Immature natural killer cell (primary cell): ENCODE measurements around the gene OR8B3. TPM values are rescaled to one million over a fixed set of nuclear protein-coding genes. Genes with fewer than 3 reads are reported as not detected.
"Not testable (repeated sequence)": the region's sequence is repeated elsewhere in the genome, so short reads cannot be mapped to it uniquely, and the experiment has no call there.

ENCODE experiments used
- DNase-seq, 3 donors: peaks; one replicate each; pipeline ENCODE4 v3.0.0; 2022; ENCODE audit warnings: mixed read lengths in 1 of 3
- H3K27ac Mint-ChIP-seq, 6 donors: one replicate each; pipeline ENCODE4 v1.8.0; 2020; ENCODE audit warnings: mixed read lengths in 6 of 6, mild to moderate bottlenecking in 5 of 6, inconsistent platforms in 4 of 6, moderate library complexity in 3 of 6
- H3K27me3 Mint-ChIP-seq, 3 donors: one replicate each; pipeline ENCODE4 v1.8.0; 2020 to 2021; ENCODE audit warnings: low read depth in 3 of 3, mild to moderate bottlenecking in 3 of 3, mixed read lengths in 3 of 3, moderate library complexity in 3 of 3, inconsistent platforms in 1 of 3
- H3K36me3 Mint-ChIP-seq, 3 donors: one replicate each; pipeline ENCODE4 v1.8.0; 2020; ENCODE audit warnings: mixed read lengths in 3 of 3, inconsistent platforms in 2 of 3, mild to moderate bottlenecking in 2 of 3
- H3K4me1 Mint-ChIP-seq, 2 donors: one replicate each; pipeline ENCODE4 v1.8.0; 2020; ENCODE audit warnings: inconsistent platforms in 2 of 2, mild to moderate bottlenecking in 2 of 2, mixed read lengths in 2 of 2, moderate library complexity in 1 of 2
- H3K4me3 Mint-ChIP-seq, 5 donors: one replicate each; pipeline ENCODE4 v1.8.0; 2020; ENCODE audit warnings: mild to moderate bottlenecking in 5 of 5, mixed read lengths in 5 of 5, inconsistent platforms in 3 of 5, moderate library complexity in 3 of 5
- H3K9me3 Mint-ChIP-seq, 6 donors: one replicate each; pipeline ENCODE4 v1.8.0; 2020; ENCODE audit warnings: mild to moderate bottlenecking in 6 of 6, mixed read lengths in 6 of 6, inconsistent platforms in 4 of 6, moderate library complexity in 3 of 6
- polyA plus RNA-seq, 3 donors: library from polyadenylated mRNA; unstranded; fragments of 300-500 nt; fragmentation: Illumina TruSeq; gene quantifications; one replicate each; pipeline ENCODE4 v1.2.3, GENCODE V29; 2021

Gene OR8B3
- polyA plus RNA-seq, 3 donors from 2014 or later, result not detected

- no peaks in the 10 kb centered on the region for H3K27me3 Mint-ChIP-seq
- peaks cover 0 to 2% of the 10 kb centered on the region in 2 donors for H3K4me1 Mint-ChIP-seq
- no peak overlapping the region for H3K27ac Mint-ChIP-seq
- no peaks in the 10 kb centered on the region for H3K36me3 Mint-ChIP-seq
- no peak overlapping the region for H3K4me3 Mint-ChIP-seq
- no peaks in the 10 kb centered on the region for H3K9me3 Mint-ChIP-seq
- DNase-seq, result no peak
Observed at GRCh38 chr11:124405581-124405980, 6.8 kb upstream of the OR8B3 start.

- H3K4me3 Mint-ChIP-seq, H3K9me3 Mint-ChIP-seq, H3K27ac Mint-ChIP-seq, H3K27me3 Mint-ChIP-seq, H3K4me1 Mint-ChIP-seq, H3K36me3 Mint-ChIP-seq, DNase-seq: not testable (repeated sequence)
Observed at GRCh38 chr11:124403186-124403585, 4.4 kb upstream of the OR8B3 start.

GRCh38 chr11:124402326-124402922 lies 3.6 kb upstream of the OR8B3 start:
- no peak overlapping the region for H3K27ac Mint-ChIP-seq
- H3K4me1 Mint-ChIP-seq, result peaks cover 0 to 2% of the 10 kb centered on the region in 2 donors
- H3K4me3 Mint-ChIP-seq, result no peak overlapping the region
- no peaks in the 10 kb centered on the region for H3K27me3 Mint-ChIP-seq
- no peaks in the 10 kb centered on the region for H3K36me3 Mint-ChIP-seq
- DNase-seq, result peak in 2 of 3 donors; percentile 9 to 19
- H3K9me3 Mint-ChIP-seq, result no peaks in the 10 kb centered on the region

- not testable (repeated sequence) for DNase-seq, H3K4me3 Mint-ChIP-seq, H3K4me1 Mint-ChIP-seq
Observed at GRCh38 chr11:124396847-124397246, 2.0 kb downstream of the OR8B3 start.

GRCh38 chr11:124394408-124394807 lies 4.4 kb downstream of the OR8B3 start:
- Mint-ChIP-seq H3K27me3 (no peaks in the 10 kb centered on the region), H3K4me1 (no peaks in the 10 kb centered on the region), H3K27ac (no peak overlapping the region), H3K4me3 (no peak overlapping the region), H3K36me3 (no peaks in the 10 kb centered on the region), H3K9me3 (peaks cover 0 to 10% (median under 1%) of the 10 kb centered on the region in 6 donors)
- DNase-seq, result no peak

More at GRCh38 chr11:124396847-124397246, 2.0 kb downstream of the OR8B3 start:
- not testable (repeated sequence) for H3K27me3 Mint-ChIP-seq, H3K36me3 Mint-ChIP-seq, H3K9me3 Mint-ChIP-seq, H3K27ac Mint-ChIP-seq

- no peaks in the 10 kb centered on the region for H3K36me3 Mint-ChIP-seq
- peaks cover 0 to under 1% (median 0%) of the 10 kb centered on the region in 6 donors for H3K9me3 Mint-ChIP-seq
- no peak within 1 kb of the TSS for H3K4me3 Mint-ChIP-seq
- DNase-seq, result no peak
- H3K27me3 Mint-ChIP-seq, result peaks cover 0 to 9% (median 5%) of the 10 kb centered on the region in 3 donors
- no peaks in the 10 kb centered on the region for H3K4me1 Mint-ChIP-seq
- no peak within 1 kb of the TSS for H3K27ac Mint-ChIP-seq
Observed at GRCh38 chr11:124384399-124384798, 14.4 kb downstream of the OR8B3 start, which contains the start of gene OR8B2. OR8B2 (minus strand) TSS chr11:124384499; CDS start chr11:124383343, 1,156 bp downstream.

- DNase-seq, H3K4me3 Mint-ChIP-seq, H3K27me3 Mint-ChIP-seq, H3K4me1 Mint-ChIP-seq, H3K36me3 Mint-ChIP-seq, H3K27ac Mint-ChIP-seq, H3K9me3 Mint-ChIP-seq: not testable (repeated sequence)
Observed at GRCh38 chr11:124382857-124383256, 16.0 kb downstream of the OR8B3 start.

- Mint-ChIP-seq H3K36me3 (no peaks in the 10 kb centered on the region), H3K9me3 (no peaks in the 10 kb centered on the region), H3K27ac (no peak overlapping the region), H3K27me3 (peaks cover 0 to 8% (median 0%) of the 10 kb centered on the region in 3 donors), H3K4me1 (no peaks in the 10 kb centered on the region), H3K4me3 (no peak overlapping the region)
- no peak for DNase-seq
Observed at GRCh38 chr11:124380585-124380984, 18.2 kb downstream of the OR8B3 start.

GRCh38 chr11:124376280-124376679 lies 22.5 kb downstream of the OR8B3 start:
- no peak overlapping the region for H3K27ac Mint-ChIP-seq
- no peak overlapping the region for H3K4me3 Mint-ChIP-seq
- no peak for DNase-seq
- no peaks in the 10 kb centered on the region for H3K9me3 Mint-ChIP-seq
- no peaks in the 10 kb centered on the region for H3K4me1 Mint-ChIP-seq
- no peaks in the 10 kb centered on the region for H3K36me3 Mint-ChIP-seq
- peaks cover 0 to 2% (median 0%) of the 10 kb centered on the region in 3 donors for H3K27me3 Mint-ChIP-seq

- Mint-ChIP-seq H3K9me3 (no peaks in the 10 kb centered on the region), H3K27ac (no peak overlapping the region), H3K36me3 (no peaks in the 10 kb centered on the region), H3K4me1 (no peaks in the 10 kb centered on the region), H3K4me3 (no peak overlapping the region), H3K27me3 (peaks cover 3 to 7% (median 7%) of the 10 kb centered on the region in 3 donors)
- DNase-seq, result no peak
Observed at GRCh38 chr11:124359566-124359965, 39.3 kb downstream of the OR8B3 start.

GRCh38 chr11:124346311-124346955 lies 52.4 kb downstream of the OR8B3 start:
- no peak overlapping the region for H3K27ac Mint-ChIP-seq
- H3K27me3 Mint-ChIP-seq, result peaks cover 3 to 7% (median 6%) of the 10 kb centered on the region in 3 donors
- peaks cover 0 to 5% (median 0%) of the 10 kb centered on the region in 6 donors for H3K9me3 Mint-ChIP-seq
- no peaks in the 10 kb centered on the region for H3K36me3 Mint-ChIP-seq
- H3K4me3 Mint-ChIP-seq, result no peak overlapping the region
- no peaks in the 10 kb centered on the region for H3K4me1 Mint-ChIP-seq
- no peak for DNase-seq

Other genes with a start within 250 kb of the OR8B3 start
- gene OR10D3, start 215.7 kb downstream of the OR8B3 start, polyA plus RNA-seq, result not detected
- not detected for gene OR8G1, start 157.9 kb downstream of the OR8B3 start, polyA plus RNA-seq
- gene OR8G5, start 142.6 kb downstream of the OR8B3 start, polyA plus RNA-seq, result not detected
- gene OR8D1, start 85.1 kb downstream of the OR8B3 start, polyA plus RNA-seq, result not detected
- gene OR8D2, start 78.8 kb downstream of the OR8B3 start, polyA plus RNA-seq, result not detected
- not detected for gene OR8B2, start 14.5 kb downstream of the OR8B3 start, polyA plus RNA-seq
- not detected for gene OR8B4, start 25.8 kb upstream of the OR8B3 start, polyA plus RNA-seq
- gene OR8B8, start 46.7 kb upstream of the OR8B3 start, polyA plus RNA-seq, result not detected
- gene OR8B12, start 144.6 kb upstream of the OR8B3 start, polyA plus RNA-seq, result not detected
- gene OR8A1, start 171.0 kb upstream of the OR8B3 start, polyA plus RNA-seq, result not detected
- gene PANX3, start 212.4 kb upstream of the OR8B3 start, polyA plus RNA-seq, result not detected
- 10 to 100 TPM; 35.7 to 40.8 (median 36.2) TPM for gene TBRG1, start 223.8 kb upstream of the OR8B3 start, polyA plus RNA-seq